Measurements from ENCODE around the gene ZNF518A. TPM values are rescaled to one million over a fixed set of nuclear protein-coding genes. Genes with fewer than 3 reads are reported as not detected.

The ZNF518A gene
- total and polyA plus RNA-seq, 2 donors (not counting 3 experiments of a cell fraction or from before 2014, with no cell fraction given), result 2.9 to 12.1 TPM

DNA sequence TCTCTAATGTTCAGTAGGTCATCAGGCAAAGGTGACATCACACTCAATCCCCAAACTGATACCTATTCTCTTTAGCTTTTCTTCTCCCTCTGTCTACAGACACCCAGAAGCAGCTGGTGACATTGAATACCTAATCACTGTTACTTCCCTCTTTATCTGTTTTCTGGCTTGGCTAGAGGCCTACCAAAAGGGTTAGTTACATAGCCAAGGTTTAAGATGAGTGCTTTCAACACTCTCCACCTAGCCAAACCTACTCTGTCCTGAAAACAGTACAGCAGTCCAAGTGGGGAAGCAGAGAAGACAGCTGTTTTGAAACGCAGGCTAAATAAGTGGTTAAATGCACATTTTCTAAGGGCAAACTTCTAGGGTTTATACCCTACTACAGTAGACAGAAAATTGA, 47.3 kb upstream of the ZNF518A start:
- no TSS peak for BruUV-seq (replicated peaks)
- ChIA-PET POLR2A (no interaction called here), CTCF (interaction anchor here (0.9 to 1.5 kb wide), 2 partner anchors 66 to 389 kb away, joined by 3 to 6 read pairs; partner anchors contain the start of gene TCTN3)
- Histone ChIP-seq H3K36me3 (ENCODE audit: control insufficient read depth in 2 of 2, extremely low read depth in 1 of 2, insufficient read depth in 2 of 2, low read length in 2 of 2) (no peaks in the 10 kb centered on the region), H4K20me1 (replicated peaks; ENCODE audit: control insufficient read depth, extremely low read depth, insufficient read depth, low read length) (no peaks in the 10 kb centered on the region), H3K9me3 (replicated peaks; ENCODE audit: control insufficient read depth, insufficient read depth, low read length) (no peaks in the 10 kb centered on the region), H3K9ac (replicated peaks; ENCODE audit: extremely low read depth, insufficient read depth, low read length) (no peak overlapping the region), H3K79me2 (ENCODE audit: control insufficient read depth, insufficient read depth, low read length) (no peaks in the 10 kb centered on the region), H3K4me2 (ENCODE audit: insufficient read depth, low read length) (no peak overlapping the region), H2AFZ (ENCODE audit: low read depth, low read length) (no peak overlapping the region), H3K4me1 (ENCODE audit: control insufficient read depth, extremely low read depth, insufficient read depth, low read length) (no peaks in the 10 kb centered on the region), H3K9me1 (replicated peaks; ENCODE audit: control insufficient read depth, extremely low read depth, insufficient read depth, low read length) (no peaks in the 10 kb centered on the region), H3K27me3 (ENCODE audit: control insufficient read depth in 2 of 2, insufficient read depth in 2 of 2, low read length in 2 of 2) (no peaks in the 10 kb centered on the region), H3K4me3 (replicated peaks in 1 of 3; ENCODE audit: insufficient read depth in 1 of 3, low read depth in 1 of 3, low read length in 3 of 3) (no peak overlapping the region), H3K27ac (ENCODE audit: insufficient read depth, low read depth, low read length) (no peak overlapping the region)
- no peak for DNase-seq (ENCODE audit: low read depth, low spot score)
- TF ChIP-seq MYC (IDR thresholded peaks at IDR 0.05; ENCODE audit: low read depth, low read length), result no peak
- intact Hi-C loops (cut with micrococcal nuclease), result no loop called here
- no peak for FAIRE-seq
- dilution Hi-C loops (cut with MboI; ENCODE audit: extremely low pct_ligation_motif_present, low sequenced_read_pairs), result no loop called here

DNA sequence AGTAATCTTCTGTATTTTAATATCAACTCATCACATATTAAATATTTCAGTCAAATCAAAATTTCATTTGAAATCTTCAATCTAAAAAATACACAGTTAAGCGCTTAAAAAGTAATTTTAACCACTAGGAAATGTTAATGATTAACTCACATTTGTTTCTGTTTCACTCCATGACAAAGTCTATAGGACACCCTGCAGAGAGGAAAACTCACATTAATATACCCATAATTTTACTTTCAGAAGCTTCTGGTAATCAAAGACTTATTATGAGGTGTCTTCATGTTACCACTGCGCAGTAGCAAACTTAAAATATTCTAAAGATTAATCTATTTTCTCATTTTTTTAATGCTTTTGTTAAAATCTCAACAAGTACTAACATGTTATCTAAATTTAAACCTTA, 41.0 kb upstream of the ZNF518A start:
- H3K27me3 ChIP-seq (ENCODE audit: control insufficient read depth in 2 of 2, insufficient read depth in 2 of 2, low read length in 2 of 2), result peaks cover 13 to 15% of the 10 kb centered on the region in 2 experiments
- no peak for FAIRE-seq
- H3K27ac ChIP-seq (ENCODE audit: insufficient read depth, low read depth, low read length), result no peak overlapping the region
- intact Hi-C loops (cut with micrococcal nuclease) (loop anchor here (1.0 kb wide), 2 partner anchors 16 to 24 kb away; no protein-coding TSS in a partner anchor), dilution Hi-C loops (cut with MboI; ENCODE audit: extremely low pct_ligation_motif_present, low sequenced_read_pairs) (no loop called here)
- H3K4me1 ChIP-seq (ENCODE audit: control insufficient read depth, extremely low read depth, insufficient read depth, low read length), result peaks cover 4% of the 10 kb centered on the region
- no peak overlapping the region for H2AFZ ChIP-seq (ENCODE audit: low read depth, low read length)
- BruUV-seq (replicated peaks), result no TSS peak
- TF ChIP-seq POLR2A (IDR thresholded peaks at IDR 0.05; ENCODE audit: low read depth, low read length) (no peak), MYC (IDR thresholded peaks at IDR 0.05; ENCODE audit: low read depth, low read length) (no peak), FOS (IDR thresholded peaks at IDR 0.05; ENCODE audit: borderline replicate concordance, insufficient read depth, low read length) (no peak), EZH2 (IDR thresholded peaks at IDR 0.05; ENCODE audit: borderline replicate concordance, low read depth, low read length, severe bottlenecking) (no peak), GATA2 (IDR thresholded peaks at IDR 0.05; ENCODE audit: insufficient read depth, insufficient read length, low read depth, low read length) (no peak), JUN (IDR thresholded peaks at IDR 0.05; ENCODE audit: borderline replicate concordance, insufficient read depth, insufficient read length, low read depth) (no peak), MAX (IDR thresholded peaks at IDR 0.05; ENCODE audit: insufficient read depth, insufficient read length) (no peak), POLR2AphosphoS5 (IDR thresholded peaks at IDR 0.05; ENCODE audit: insufficient read depth, low read depth, low read length) (no peak)
- TF ChIP-seq, protein P1, sequence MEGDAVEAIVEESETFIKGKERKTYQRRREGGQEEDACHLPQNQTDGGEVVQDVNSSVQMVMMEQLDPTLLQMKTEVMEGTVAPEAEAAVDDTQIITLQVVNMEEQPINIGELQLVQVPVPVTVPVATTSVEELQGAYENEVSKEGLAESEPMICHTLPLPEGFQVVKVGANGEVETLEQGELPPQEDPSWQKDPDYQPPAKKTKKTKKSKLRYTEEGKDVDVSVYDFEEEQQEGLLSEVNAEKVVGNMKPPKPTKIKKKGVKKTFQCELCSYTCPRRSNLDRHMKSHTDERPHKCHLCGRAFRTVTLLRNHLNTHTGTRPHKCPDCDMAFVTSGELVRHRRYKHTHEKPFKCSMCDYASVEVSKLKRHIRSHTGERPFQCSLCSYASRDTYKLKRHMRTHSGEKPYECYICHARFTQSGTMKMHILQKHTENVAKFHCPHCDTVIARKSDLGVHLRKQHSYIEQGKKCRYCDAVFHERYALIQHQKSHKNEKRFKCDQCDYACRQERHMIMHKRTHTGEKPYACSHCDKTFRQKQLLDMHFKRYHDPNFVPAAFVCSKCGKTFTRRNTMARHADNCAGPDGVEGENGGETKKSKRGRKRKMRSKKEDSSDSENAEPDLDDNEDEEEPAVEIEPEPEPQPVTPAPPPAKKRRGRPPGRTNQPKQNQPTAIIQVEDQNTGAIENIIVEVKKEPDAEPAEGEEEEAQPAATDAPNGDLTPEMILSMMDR (IDR thresholded peaks at IDR 0.05; ENCODE audit: extremely low read depth in 1 of 2, insufficient read depth in 1 of 2, low read depth in 1 of 2, low read length in 2 of 2), result no peak
- H3K4me3 ChIP-seq (replicated peaks in 1 of 3; ENCODE audit: insufficient read depth in 1 of 3, low read depth in 1 of 3, low read length in 3 of 3), result peak overlapping the region in 1 of 3 experiments; percentile 67
- peak overlapping the region; percentile 86 for H3K4me2 ChIP-seq (ENCODE audit: insufficient read depth, low read length)
- H3K79me2 ChIP-seq (ENCODE audit: control insufficient read depth, insufficient read depth, low read length), result no peaks in the 10 kb centered on the region
- no peaks in the 10 kb centered on the region for H3K36me3 ChIP-seq (ENCODE audit: control insufficient read depth in 2 of 2, extremely low read depth in 1 of 2, insufficient read depth in 2 of 2, low read length in 2 of 2)
- ChIA-PET POLR2A (interaction anchor here (0.9 to 2.1 kb wide), 4 partner anchors 23 to 45 kb away, joined by 3 to 22 read pairs (median 6); partner anchors contain the start of genes CCNJ and ZNF518A), CTCF (interaction anchor here (0.8 to 1.0 kb wide), 6 partner anchors 13 to 395 kb away, joined by 3 to 5 read pairs (median 4); partner anchors contain the start of genes TCTN3 and ZNF518A)
- H3K9ac ChIP-seq (replicated peaks; ENCODE audit: extremely low read depth, insufficient read depth, low read length), result peak overlapping the region; percentile 84
- no peak for DNase-seq (ENCODE audit: low read depth, low spot score)
- H3K9me1 ChIP-seq (replicated peaks; ENCODE audit: control insufficient read depth, extremely low read depth, insufficient read depth, low read length), result no peaks in the 10 kb centered on the region
- H4K20me1 ChIP-seq (replicated peaks; ENCODE audit: control insufficient read depth, extremely low read depth, insufficient read depth, low read length), result no peaks in the 10 kb centered on the region
- H3K9me3 ChIP-seq (replicated peaks; ENCODE audit: control insufficient read depth, insufficient read depth, low read length), result no peaks in the 10 kb centered on the region

Measured in endothelial cell of umbilical vein (primary cell).